ENCODE measurements around the gene OR2V1. TPM values are rescaled to one million over a fixed set of nuclear protein-coding genes. Genes with fewer than 3 reads are reported as not detected.
"Not testable (repeated sequence)": the region's sequence is repeated elsewhere in the genome, so short reads cannot be mapped to it uniquely, and the experiment has no call there.

OR2V1 gene
- polyA plus RNA-seq, 3 donors, result 0.06 TPM; not detected in 2

DNA sequence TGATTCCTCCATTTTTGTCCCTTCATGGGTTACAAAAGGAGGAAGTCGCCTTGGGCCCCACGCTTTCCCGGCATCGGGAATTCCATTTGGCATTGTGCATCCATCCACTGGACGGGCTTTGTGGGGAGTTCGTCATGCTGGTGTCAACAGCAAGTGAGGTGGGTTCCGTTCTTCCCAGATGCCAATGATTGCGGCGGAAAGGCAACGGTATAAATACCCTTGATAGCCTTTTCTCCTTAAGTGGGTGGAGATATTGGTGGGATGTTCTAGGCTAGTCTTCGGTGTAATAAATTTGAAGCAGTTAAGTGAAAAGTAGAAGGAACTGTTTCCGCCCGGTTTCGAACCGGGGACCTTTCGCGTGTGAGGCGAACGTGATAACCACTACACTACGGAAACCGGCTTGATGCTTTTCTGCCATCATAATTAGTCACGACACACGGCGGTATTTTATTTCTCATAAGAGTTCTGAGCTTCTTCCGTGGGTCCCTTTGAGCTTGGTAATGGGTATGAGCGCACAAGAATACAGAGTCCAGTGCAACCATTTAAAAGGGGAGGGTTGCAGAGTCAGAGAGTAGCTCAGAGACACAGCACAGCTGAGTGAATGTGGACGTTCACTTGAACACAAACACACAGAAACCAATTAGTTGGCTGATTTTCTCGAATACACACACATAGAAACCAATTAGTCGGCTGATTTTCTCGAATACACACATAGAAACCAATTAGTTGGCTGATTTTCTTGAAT lies 28.9 kb downstream of the OR2V1 start:
- not testable (repeated sequence) for DNase-seq

GRCh38 chr5:181101030-181101641 lies 29.8 kb downstream of the OR2V1 start:
- DNase-seq, result not testable (repeated sequence)

- DNase-seq, result no peak
Measured at GRCh38 chr5:181100121-181100875, 30.7 kb downstream of the OR2V1 start.

DNA sequence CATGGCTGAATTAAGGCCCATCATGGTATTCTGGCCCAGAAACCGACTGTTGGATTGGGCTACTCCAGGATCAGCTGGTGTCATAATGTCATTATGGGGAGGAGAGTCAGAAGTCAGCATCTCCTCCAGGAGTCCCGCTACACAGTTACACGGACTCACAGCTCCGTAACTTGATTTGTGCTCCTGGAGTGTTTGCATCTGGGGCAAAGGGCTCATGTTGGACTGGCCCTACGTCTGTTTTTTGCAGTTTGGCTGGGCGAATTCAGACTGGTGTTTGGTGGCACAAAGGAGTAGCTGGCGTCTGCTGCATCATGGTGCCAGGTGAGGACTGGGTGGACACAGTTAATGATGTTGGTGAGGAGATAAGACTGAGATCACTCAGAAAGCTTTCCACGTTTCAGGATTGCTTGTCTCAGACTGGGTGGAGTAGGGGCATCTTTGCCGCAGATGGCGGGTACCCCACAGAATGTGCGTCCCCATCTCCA lies 31.3 kb downstream of the OR2V1 start:
- DNase-seq, result no peak

- no peak for DNase-seq
Measured at GRCh38 chr5:181098762-181099601, 32.0 kb downstream of the OR2V1 start.

- not testable (repeated sequence) for DNase-seq
Measured at GRCh38 chr5:181097759-181098491, 33.0 kb downstream of the OR2V1 start.

- DNase-seq, result not testable (repeated sequence)
Measured at GRCh38 chr5:181097383-181097753, 33.6 kb downstream of the OR2V1 start.

- not testable (repeated sequence) for DNase-seq
Measured at GRCh38 chr5:181096721-181097382, 34.1 kb downstream of the OR2V1 start.

GRCh38 chr5:181095162-181095561 lies 35.8 kb downstream of the OR2V1 start:
- not testable (repeated sequence) for DNase-seq

DNA sequence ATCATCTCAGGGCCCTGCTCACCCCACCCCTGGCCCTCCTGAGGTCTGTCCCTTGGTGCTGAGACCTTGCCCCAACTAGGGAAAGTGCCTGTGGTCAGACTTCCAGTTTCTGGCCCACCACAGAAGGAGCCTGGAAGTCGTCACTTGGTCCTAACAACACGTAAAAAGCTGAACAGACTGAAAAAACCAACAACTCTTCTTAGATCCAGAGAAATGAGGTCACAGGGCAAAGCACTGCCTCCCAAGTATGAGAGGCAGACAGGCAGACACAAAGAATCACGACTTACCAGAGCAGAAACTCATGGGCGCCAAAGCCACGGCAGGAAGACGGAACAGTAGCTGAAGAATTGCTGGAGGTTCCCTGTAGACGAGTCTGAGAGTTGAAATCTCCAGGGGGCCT lies 38.5 kb downstream of the OR2V1 start:
- no peak for DNase-seq

GRCh38 chr5:181088289-181088688 lies 42.7 kb downstream of the OR2V1 start:
- no peak for DNase-seq

DNA sequence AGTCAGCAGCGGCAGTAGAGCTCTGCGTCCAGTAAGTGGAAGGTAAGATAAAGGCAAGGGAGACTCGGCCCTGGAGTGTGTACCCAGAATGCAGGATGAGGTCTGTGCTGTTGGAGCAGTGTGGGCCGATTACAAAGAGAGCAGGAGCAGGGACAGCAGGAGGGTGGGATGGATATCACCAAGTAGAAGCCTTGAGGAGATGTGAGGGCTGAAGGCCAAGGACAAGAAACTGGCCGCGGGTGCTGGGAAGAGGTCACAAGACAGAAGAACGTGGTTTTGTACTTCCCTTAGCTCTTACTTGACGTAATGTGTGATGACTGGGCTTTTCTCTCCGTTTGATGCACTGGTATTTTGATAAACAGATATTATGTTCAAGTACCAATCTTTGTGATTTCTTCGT lies 43.7 kb downstream of the OR2V1 start:
- no peak for DNase-seq

GRCh38 chr5:181086884-181087205 lies 44.1 kb downstream of the OR2V1 start:
- no peak for DNase-seq

DNA sequence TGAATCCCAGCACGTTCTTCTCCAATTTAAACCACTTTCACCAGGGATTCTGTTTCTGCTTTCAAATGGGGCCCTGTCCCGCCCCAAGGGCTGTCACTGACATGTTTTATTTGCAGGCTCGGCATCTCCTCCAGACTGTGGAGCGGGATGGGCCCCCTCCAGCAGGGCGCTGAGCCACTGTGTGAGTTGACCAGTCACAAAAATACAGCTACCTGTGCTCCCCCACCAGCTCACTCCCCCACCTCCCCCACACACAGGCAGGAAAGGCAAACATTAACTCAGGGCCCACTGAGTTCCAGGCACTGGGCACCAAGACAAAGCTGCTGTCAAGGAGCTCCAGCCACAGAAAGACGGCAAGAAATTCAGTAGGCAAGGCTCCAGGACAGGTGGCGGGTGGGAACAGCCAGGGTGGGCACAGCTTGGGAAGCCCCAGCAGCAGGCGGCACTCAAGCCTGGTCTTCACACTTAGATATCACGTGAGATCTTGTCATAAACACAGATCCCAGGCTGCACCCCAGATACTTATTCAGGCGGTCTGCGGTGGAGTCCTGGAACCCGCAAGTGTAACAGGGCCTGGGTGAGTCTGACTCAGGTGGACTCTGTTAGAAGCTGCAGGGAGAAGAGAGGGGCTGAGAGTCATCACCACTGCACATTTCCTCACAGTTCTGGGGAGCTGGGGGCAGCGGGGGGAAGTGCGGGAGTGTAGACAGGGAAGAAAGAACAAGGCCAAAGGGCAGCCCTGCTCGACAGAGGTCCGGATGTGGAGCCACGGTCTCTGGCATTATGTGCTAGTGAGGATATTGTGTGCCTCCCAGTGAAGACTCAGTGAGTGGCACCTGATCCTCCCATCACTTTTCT lies 44.7 kb downstream of the OR2V1 start:
- no peak for DNase-seq

DNA sequence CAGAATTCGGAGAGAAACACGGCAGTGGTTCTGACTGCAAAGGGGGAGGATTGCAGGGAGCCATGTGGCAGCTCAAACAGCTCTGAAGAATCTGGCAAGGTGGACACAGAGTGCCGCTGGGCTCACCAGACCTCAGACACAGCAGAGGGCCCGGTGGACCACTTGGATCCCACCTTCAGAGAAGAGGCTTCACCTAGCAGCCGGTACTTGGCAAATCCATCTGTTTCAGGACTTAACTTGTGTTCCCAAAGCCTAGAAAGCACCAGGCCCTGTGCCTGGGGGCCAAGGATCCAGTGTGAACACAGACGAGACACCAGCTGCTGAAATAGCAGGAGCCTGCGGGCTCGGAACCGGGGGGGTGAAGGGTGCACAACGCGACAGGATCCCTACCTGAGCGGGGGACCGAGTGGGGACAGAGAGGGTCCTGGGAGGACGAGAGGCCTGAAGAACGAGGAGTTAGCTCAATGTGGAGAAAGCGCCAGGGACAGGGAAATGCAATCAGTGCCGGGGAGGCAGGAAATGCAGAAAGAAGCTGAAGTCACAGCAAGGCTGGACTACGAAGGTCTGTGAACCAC lies 46.3 kb downstream of the OR2V1 start:
- DNase-seq, result no peak

DNA sequence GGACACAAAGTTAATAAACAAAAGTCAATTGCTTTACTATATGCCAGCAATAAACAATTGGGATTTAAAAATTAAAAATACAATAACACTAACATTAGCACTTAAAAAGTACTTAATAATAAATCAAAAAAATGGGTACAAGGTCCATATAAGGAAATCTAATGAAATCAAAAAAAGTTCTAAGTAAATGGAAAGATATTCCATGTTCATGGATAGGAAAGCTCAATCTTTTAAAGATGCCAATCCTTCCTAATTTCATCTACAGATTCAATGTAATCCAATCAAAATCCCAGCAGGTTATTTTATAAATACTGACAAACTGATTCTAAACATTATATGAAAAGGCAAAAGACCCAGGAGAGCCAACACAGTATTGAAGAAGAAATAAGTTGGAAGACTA lies 49.0 kb downstream of the OR2V1 start:
- DNase-seq, result no peak

DNA sequence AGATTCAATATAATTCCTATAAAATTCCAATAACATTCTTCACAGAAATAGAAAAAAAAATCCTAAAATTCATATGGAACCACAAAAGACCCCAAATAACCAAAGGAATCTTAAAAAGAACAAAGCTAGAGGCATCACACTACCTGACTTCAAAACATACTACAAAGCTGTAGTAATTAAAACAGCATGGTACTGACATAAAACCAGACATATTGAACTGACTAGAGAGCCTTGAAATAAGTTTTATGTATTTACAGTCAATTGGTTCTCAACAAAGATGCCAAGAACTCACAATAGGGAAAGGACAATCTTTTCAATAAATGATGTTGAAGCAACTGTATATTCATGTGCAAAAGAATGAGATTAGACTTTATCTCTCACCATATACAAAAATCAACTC lies 54.0 kb downstream of the OR2V1 start:
- DNase-seq, result no peak

Data from renal pelvis (tissue), 4 donors.